Measurements from ENCODE around the gene COX10.
"Not testable (repeated sequence)": the region's sequence is repeated elsewhere in the genome, so short reads cannot be mapped to it uniquely, and the experiment has no call there.

The COX10 gene

DNA sequence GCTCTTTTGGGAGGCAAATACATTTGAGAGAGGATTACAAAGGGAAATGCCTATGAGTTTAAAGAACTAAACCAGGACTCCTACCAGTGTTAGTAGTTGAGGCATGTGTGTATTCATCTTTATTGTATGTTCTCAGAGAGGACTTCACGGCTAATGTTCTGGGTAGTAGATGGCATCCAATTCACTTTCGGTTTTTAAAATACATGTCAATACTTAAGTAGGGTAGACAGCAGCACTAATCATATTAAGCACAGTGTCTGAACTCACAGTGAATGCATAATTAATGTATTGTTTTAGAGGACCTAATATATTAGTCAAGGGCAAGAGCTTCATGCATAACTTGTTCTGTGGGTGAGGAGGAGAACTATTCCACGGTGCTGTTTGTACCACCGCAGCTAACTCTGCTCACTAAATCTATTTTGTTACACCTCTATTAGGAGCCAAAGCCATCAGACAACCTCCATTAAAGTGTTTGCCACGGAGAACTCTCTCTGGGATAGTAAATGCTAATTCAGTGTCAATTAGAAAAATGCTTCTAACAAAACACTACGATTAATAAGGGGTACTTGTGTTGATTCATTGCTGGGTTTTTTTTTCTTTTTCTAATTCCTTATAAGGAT lies 56.3 kb downstream of the COX10 start:
- no peak for DNase-seq

DNA sequence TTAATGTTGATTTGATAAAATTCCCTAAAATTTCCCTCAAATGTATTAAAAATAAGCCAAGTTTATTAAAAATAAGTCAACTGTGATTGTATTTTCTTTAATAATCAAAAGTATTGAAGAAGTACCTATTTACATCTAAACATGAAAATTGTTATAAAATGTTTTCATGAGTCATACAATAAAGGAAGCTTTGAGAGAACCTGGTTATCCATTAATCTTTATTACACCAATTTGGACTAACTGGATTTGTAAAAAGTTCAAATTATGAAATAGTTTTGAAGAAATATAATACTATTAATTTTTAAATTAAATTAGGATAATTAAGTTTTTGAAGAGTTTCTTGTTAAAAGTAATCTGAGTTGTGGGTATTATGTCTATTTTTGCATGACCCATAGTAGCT lies 63.8 kb downstream of the COX10 start:
- no peak for DNase-seq

DNA sequence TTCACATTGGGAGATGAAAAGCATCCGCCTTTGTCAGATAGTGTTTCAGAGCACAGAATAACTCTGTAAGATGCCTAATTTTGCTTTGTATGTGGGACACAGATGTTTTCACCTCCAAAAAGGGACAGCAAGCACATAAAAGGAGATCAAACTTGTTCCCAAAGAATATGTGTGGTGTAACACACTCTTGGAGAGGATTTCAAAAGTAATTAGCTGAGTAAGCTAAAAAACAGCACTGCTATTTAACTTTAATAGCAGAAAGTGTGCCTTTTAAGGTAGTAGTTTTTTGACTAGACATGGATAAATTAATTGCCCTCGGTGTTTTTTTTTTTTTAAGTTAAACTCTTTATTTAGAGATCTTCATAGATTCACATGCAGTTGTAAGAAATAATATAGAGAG lies 65.2 kb downstream of the COX10 start:
- no peak for DNase-seq

DNA sequence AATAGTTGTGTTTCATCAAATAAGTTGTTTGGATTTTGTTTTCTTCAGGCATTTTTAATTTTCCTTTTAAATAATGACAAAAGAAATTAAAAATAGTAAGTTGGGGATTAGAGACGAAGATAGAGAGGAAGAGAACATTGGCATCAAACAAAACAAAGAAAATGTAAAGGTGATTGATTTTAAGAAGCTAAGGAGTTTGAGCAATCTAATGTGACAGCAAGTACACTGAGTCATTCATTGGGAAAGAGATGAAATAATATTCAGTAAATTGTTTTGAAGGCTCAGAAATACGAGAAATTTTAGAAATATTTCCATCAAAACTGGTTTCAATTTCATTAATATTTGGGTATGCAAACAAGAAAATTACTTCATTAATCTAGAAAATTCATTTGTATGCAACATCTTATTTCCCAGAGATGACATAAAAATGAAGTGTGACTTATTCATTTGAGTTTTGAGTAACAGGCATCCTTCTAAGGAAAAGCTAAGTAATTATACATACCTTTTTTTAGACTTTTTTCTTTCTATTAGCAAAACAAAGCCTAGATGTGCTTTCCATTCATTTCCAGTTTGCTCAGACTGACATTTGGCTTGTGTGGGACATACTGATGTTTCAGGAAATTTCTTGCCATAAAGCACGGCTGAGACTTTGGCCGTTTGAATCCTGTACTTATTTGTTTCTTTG lies 66.7 kb downstream of the COX10 start:
- DNase-seq: no peak

DNA sequence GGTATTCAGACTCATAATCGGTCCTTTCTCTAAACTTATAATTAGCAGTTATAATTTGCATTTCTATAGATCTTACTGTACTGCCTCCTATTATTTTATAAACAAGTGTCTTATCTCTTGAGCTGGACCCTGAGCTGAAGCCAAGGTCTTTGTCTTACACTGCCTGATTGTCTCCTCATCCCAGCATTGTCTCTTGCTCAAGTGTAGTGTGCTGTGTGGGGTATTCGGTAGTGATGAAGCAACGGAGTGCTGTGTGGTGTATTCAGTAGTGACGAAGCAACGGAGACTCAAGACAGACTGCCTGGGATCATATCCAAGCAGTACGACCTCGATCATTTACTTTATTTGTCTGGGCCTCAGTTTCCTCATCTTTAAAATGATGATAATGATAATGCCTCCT lies 69.3 kb downstream of the COX10 start:
- DNase-seq: no peak

DNA sequence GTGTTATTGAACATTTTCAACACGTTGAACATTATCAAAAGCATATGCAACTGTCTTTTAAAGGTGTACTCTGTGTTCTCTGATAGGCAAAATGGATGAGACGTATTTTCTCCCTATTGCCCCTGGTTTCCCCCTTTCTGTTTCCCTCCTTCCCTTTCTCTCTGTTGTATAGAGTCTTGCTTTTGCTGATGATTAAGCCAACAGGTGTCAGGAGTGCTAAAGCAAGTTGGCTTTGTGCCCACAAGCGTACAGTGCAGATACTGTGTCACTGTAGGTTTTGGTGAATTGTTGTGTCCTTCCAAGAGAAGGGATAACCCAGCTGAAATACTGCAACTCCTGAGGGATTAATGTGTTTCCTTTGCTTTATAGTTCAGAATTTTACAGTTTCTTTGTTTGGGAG lies 74.4 kb downstream of the COX10 start:
- no peak for DNase-seq

DNA sequence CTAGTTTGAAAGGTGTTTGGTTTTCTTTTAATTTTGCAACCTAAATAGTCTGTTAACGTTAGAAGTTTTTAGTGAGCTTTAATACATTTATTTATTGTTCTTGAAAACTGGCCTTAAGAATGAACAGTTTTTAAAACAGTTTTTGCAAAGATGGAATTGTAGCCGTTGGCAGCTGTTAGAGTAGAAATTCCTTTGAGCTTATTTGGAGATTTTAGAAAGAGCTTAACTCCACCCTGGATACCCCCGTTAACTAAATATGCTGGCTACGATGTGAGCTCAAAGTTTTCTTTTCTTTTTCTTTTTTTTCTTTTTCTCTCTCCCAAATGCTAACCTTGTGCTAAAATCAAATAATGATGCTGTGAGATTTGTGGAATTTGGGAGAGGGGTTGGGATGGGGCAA lies 75.2 kb downstream of the COX10 start:
- no peak for DNase-seq

DNA sequence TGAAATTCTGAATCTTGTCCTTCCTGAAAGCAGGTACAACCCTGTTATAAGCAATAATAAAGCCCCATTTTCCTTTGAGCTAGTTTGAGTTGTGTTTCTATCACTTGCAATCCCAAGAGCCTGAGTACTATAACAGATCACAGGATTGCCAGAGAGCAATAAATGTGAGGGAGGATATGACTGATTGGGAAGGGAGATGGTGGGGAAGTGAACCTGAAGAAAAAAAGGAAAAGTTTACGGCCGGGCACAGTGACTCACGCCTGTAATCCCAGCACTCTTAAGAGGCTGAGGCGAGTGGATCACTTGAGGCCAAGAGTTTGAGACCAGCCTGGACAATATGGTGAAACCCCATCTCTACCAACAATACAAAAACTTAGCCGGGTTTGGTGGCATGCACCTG lies 80.4 kb downstream of the COX10 start:
- DNase-seq: no peak

DNA sequence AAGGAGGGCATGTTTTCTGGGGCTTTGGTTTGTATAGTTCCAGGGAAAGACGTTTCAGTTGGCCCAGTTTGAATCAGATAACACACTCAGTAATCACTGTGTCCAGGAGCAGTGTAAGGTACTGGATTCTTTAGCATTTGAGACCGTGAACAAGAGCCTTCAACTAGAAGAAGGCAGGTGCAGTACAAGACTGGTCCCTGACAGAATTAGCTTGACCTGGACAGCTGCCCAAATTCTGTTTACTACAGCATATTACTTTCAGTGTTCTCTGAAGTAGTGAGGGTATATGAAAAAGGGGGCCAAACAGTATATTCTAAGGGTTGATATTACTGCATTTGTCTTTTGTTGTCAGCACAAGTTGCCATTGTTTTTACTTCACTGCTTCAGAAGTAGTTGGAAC lies 81.3 kb downstream of the COX10 start:
- no peak for DNase-seq

DNA sequence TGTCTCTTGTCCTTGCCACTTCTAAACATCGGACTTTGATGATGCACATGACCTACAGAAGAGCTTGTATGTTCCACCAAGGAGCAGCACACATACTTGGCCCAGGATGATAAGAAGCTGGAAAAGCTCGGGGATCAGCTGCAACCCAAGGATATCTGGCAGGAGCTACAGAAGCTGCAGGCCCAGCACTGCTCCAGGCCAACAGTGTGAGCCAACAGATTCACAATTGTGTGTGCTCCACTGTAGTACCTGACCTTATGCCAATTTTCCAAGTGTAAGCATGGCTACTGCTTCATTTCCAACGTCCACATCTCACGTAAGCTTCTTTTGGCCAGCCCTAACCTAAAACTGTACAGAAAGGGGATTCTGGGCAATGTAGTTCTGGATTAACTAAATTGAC lies 83.4 kb downstream of the COX10 start:
- no peak for DNase-seq

DNA sequence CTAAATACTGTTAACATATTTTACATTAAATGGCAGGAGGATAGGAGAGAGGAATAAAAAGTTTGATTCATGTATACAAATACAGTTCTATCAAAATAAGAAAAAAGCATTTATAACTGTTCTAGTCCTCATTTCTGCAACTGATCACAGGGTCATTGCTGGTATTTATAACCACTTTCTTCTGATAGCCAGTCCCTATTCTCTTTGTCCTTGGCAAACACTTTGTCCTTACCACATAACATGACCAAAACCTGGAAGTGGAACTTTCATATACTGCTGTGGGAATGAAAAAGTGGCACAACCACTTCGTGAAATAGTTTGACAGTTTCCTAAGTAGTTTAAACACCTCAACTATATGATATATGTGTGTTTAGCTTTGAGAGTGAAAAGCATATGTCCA lies 84.1 kb downstream of the COX10 start:
- no peak for DNase-seq

DNA sequence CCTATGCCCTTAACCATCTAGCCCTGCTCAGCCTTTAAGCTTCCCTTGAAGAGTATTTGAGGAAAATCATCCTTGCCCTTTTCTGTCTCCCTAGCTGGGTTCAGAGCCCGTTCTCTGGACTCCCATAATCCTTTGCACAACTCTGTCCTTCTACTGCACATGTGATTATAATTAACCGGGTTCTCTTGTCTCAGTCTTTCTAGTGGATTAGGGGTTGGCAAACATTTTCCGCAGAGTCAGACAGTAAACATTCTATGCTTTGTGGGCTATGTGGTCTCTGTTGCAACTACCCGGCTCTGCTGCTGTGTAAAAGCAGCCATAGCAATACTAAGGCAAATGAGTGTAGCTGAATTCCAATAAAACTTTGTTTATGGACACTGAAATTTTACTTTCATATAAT lies 87.4 kb downstream of the COX10 start:
- no peak for DNase-seq

DNA sequence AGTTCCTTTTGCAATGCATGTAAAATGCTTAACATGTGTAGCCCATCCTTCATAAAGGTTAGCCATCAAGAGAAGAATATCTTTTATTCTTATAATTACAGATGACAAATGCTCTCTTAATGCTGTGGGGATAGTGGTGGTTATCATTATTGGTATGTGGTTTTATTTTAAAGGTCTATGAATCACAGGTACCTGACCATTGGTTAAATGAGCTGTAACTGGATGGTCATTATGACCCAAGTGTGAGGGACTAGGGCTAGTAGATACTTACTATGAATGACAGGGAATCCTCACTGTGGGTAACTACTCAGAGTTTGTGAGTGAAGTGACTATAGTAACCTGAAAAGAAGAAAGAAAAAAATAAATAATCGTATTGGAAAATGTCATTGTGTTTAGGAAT lies 88.5 kb downstream of the COX10 start:
- DNase-seq: no peak

DNA sequence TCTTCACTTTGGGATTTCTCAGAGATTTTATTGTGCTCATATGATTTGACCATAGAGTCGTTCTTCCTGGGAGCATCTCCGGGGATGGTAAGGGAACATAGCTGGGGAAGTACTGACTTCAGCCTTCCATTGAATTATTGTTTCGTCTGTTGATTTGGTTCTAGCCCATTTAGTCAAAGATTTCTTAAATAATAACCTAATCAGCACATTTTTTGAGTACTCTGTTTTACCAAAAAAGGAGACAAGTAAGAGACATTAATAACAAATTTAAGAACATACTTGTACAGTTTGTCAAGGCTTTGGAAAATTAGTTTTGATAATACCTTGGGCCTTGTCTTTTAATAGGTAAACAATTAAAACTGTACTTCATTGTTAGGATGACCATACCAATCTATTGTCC lies 89.4 kb downstream of the COX10 start:
- no peak for DNase-seq

DNA sequence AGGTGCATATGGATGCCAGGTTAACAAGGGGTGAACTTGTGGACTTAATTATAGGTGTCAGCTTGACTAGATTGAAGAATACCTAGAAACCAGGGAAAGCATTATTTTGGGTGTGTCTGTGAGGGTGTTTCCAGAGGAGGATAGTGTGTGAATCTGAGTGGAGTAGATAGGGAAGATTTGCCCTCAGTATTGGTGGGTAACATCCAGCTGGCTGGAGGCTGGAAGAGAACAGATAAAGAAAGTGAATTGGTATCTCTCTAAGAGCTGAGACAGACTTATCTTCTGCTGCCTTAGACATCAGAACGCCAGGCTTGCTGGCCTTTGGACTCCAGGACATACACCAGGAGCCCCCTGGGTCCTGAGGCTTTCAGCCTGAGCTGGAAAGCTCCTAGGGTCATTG lies 92.1 kb downstream of the COX10 start:
- DNase-seq: no peak

DNA sequence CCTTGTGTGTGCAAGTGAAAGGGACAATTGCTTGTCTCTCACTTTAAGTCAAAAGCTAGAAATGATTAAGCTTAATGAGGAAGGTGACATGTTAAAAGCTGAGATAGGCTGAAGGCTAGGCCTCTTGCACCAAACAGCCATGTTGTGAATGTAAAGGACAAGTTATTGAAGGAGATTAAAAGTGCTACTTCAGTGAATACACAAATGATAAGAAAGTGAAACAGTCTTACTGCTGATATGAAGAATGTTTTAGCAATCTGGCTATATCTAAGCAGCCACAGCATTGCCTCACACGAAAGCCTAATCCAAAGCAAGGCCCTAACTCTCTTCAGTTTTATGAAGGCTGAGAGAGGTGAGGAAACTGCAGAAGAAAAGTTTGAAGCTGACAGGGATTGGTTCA lies 96.3 kb downstream of the COX10 start:
- no peak for DNase-seq

DNA sequence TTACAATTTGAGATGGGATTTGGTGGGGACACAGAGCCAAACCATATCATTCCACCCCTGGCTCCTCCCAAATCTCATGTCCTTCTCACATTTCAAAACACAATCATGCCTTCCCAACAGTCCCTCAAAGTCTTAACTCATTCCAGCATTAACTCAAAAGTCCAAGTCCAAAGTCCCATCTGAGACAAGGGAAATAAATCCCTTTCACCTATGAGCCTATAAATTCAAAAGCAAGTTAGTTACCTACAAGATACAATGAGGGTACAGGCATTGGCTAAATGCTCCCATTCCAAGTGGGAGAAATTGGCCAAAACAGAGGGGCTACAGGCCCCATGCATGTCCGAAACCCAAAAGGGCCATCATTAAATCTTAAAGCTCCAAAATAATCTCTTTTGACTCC lies 98.5 kb downstream of the COX10 start:
- not testable (repeated sequence) for DNase-seq

DNA sequence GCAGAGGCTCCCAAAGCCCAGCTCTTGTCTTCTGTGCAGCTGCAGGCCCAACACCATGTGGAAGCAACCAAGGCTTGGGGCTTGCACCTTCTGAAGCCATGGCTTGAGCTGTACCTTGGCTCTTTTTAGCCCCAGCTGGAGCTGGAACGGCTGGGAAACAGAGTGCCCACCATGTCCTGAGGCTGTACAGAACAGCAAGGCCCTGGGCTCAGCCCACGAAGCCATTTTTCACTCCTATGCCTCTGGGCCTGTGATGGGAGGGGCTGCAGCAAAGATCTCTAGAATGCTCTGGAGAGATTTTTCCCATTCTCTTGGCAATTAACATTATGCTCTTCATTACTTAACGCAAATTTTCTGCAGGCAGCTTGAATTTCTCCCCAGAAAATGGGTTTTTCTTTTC lies 99.3 kb downstream of the COX10 start:
- no peak for DNase-seq

DNA sequence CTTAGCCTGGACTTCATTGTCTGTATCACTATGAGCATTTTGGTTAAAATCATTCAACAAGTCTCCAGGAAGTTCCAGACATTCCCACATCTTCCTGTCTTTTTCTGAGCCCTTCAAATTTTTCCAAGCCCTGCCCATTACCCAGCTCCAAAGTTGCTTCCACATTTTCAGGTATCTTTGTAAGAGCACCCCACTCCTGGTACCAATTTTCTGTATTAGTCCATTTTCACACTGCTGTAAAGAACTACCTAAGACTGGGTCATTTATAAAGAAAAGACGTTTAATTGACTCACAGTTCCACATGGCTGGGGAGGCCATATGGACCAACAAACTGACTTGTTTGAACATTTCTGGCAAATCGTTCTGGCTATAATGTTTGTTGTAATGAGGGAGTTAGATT lies 100.0 kb downstream of the COX10 start:
- DNase-seq: no peak

DNA sequence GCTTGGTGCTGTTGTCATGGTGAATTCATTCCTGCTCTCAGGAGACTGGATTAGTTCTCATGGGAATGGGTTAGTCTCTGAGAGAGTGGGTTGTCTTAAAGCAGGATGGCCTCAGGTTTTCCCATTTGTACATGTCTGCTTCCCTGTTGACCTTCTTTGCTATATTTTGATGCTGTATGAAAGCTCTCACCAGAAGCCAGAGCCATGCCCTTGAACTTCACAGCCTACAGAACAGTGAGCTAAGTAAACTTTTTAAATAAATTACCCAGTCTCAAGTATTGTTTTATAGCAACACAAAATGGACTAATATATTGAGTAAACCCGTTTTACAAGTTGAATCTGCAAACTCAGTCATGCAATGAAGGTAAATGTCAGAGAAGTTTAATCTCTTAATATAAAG lies 100.6 kb downstream of the COX10 start:
- no peak for DNase-seq

DNA sequence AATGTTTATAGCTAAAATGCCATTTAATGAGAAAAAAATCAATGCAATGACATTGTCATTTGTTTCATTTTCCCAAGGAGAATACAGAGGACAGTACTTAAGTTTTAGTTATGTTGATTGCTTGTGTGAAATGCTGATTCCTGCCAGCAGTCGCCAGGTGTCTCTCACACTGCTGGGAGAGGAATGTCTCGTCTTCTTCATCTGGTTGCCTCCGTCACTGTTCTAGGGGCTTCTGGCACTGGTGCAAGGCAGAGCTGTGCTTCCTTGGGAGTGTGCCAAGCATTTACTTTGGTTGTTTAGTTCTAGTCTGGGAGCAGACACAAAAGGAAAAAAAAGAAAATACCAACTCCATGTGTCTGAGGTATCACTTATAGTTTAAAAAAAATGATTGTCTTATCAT lies 107.7 kb downstream of the COX10 start:
- not testable (repeated sequence) for DNase-seq

DNA sequence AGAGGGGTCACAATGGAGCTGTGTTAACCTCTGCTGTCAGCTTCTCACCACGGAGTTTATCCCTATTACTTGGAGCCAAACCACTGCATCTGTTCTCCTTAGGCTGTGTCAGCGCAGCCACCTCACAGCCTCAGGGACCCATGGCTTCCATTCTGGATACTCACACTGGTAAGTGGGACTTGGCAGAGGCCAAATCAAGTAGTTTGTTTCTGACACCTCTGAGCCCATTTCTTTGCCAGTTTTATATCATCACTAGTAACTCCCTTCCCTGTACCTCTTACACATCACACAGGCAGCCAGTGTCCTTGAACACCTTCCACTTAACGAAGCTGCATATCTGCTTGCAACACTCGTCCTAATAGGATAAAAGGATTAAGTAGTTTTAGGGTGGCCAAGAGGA lies 108.5 kb downstream of the COX10 start:
- not testable (repeated sequence) for DNase-seq

DNA sequence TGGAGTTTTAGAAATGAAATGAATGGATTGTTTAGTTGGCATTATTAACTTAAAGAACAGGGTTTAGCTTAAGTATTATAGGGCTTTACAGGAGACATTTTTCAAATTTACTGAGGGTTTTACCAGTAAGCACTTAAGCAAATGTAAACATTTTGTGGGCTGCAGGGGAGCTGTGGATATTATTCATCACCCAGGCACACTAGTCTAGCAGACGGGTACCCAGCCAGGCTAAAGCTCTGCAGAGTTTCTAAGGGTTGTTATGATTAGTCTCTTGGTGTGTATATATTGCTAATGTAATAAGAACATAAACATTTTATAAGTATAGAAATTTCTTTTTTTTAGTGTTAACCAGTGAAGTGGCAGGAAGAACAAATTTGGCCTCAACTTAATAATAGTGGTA lies 110.6 kb downstream of the COX10 start:
- not testable (repeated sequence) for DNase-seq

DNA sequence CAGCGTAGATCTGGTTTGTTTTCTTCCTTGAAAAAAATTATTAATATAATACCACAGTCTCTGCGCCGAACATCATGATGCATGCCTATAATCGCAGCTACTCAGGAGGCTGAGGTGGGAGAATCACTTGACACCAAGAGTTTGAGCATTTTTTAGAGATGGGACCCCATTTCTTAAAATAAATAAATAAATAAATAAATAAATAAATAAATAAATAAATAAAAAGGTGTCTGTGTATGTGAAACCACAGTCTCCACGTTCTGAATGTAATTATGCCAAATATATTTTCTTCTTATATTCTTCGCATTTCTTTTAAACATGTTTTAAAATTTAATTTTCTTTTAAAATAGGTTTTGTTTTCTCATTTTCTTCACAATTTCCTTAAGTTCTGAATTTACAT lies 112.8 kb downstream of the COX10 start:
- not testable (repeated sequence) for DNase-seq

DNA sequence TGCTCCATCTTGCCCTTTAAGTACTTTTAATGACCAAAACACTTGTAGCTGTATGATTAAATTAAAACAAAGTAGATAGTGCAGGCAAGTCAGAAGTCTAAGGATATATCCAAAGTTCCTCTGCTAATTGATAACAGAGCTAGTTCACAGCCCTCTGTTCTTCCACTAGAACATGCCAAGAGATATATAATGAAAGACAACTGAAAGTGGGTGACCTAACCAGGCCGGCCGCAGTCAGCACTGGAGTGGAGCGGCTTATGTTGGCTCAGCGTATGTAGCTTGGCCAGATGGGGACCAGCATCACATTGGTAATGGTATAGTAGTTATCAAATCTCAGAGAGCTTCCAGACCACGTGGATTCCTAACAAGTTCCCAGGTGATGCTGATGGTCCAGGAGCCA lies 115.2 kb downstream of the COX10 start:
- not testable (repeated sequence) for DNase-seq

Measured in NCI-H510A treated with DMSO at 0.1 percent for 48 hours (cell line).